ENCODE measurements around the gene CCDC183. TPM values are rescaled to one million over a fixed set of nuclear protein-coding genes. Genes with fewer than 3 reads are reported as not detected.
"Not testable (repeated sequence)": the region's sequence is repeated elsewhere in the genome, so short reads cannot be mapped to it uniquely, and the experiment has no call there.

The CCDC183 gene
- total RNA-seq, 1 donor: 0.43 TPM

GRCh38 chr9:136760834-136761544 is 35.1 kb upstream of the CCDC183 start:
- H3K4me3 ChIP-seq (ENCODE audit: low read depth, low read length): not testable (repeated sequence)
- peak; percentile 67 for DNase-seq (ENCODE audit: low read depth)
- TF ChIP-seq CTCF (IDR thresholded peaks at IDR 0.05; ENCODE audit: insufficient read depth, low read depth, low read length): peak; percentile 73

DNA sequence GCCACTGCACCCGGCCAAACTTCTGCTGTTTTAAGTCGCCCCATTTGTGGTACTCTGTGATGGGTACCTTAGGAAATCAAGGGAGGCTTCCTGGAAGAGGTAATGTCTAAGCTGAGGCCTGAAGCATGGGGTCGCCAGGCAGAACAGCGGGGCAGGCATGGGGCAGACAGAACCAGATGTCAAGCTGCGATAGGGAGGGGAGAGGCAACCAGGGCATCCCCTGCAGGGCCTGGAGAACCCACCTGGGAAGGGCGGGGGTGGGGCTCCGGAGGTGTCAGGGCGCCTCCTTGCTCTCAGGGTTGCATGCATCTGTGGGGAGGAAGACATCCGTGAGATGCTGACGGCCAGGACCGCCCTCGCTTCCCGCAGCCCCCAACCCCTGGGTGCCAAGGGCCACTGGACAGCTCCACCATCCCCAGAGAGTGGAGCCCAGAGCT is 34.6 kb upstream of the CCDC183 start:
- DNase-seq (ENCODE audit: low read depth): no peak
- H3K4me3 ChIP-seq (ENCODE audit: low read depth, low read length): no peak overlapping the region
- no peak for TF ChIP-seq CTCF (IDR thresholded peaks at IDR 0.05; ENCODE audit: insufficient read depth, low read depth, low read length)

DNA sequence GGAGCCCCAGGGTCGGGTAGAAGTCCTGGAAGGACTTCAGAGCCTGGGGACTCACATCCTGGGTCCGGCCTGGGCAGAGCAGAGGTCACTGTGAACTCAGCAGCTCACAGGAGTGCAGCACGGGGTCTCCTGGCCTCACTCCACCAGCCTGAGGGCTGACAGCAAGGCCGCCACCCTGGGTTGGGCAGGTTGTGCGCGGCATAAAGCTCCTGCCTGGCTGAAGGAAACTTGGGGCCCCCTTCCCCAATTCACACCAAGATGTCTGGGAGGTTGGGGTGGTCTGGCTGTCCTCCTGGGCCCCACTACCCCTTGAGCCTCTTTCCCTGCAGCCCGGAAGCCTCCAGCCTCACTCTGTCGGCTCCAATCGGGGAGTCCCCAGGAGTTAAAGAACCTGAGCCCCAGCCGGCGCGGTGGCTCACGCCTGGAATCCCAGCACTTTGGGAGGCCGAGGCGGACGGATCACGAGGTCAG is 33.9 kb upstream of the CCDC183 start:
- no peak for DNase-seq (ENCODE audit: low read depth)
- H3K4me3 ChIP-seq (ENCODE audit: low read depth, low read length): no peak overlapping the region
- no peak for TF ChIP-seq CTCF (IDR thresholded peaks at IDR 0.05; ENCODE audit: insufficient read depth, low read depth, low read length)

GRCh38 chr9:136762915-136763648 is 33.1 kb upstream of the CCDC183 start:
- no peak for DNase-seq (ENCODE audit: low read depth)
- TF ChIP-seq CTCF (IDR thresholded peaks at IDR 0.05; ENCODE audit: insufficient read depth, low read depth, low read length): no peak
- no peak overlapping the region for H3K4me3 ChIP-seq (ENCODE audit: low read depth, low read length)

- no peak for TF ChIP-seq CTCF (IDR thresholded peaks at IDR 0.05; ENCODE audit: insufficient read depth, low read depth, low read length)
- no peak overlapping the region for H3K4me3 ChIP-seq (ENCODE audit: low read depth, low read length)
- DNase-seq (ENCODE audit: low read depth): no peak
These were observed 32.5 kb upstream of the CCDC183 start for GRCh38 chr9:136763649-136764035.

DNA sequence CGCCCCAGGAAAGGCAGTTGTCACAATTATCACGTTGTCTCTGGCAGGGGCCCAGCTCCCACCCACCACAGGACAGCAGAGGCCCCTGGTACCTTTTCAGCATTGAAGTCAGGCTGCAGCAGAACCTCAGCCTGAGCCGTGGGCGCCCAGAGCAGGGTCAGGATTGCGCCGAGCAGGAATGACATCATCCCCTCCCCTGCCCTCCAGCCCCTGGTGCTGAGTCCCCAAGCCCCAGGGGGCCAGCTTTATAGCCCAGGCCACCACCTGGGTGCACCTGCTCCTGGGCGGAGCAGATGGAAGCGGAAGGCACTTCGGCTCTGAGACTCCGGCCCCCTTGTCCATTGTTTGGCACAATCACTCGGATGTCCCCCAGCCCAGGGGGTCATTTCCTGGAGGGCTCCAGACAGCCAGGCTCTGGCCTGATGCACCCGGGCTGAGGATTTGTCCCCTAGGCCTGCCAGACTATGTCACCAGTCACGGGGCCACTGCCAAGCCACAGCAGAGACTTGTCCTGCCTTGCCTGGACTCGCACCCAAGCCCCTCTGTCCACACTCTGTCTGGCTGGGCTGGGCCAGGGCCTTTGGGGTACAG is 31.7 kb upstream of the CCDC183 start, which contains the start of gene LCN15:
Gene LCN15, minus strand, starts transcription at position 218 of the 591 bp plus-strand sequence. Its CDS starts 30 bp downstream, at position 188.
- no peak for DNase-seq (ENCODE audit: low read depth)
- no peak within 1 kb of the TSS for H3K4me3 ChIP-seq (ENCODE audit: low read depth, low read length)
- no peak for TF ChIP-seq CTCF (IDR thresholded peaks at IDR 0.05; ENCODE audit: insufficient read depth, low read depth, low read length)
